HK-2 (cell line): ENCODE data around the gene BCL3.

Experiments used
- DNase-seq: peaks from one replicate; pipeline ENCODE4 v3.0.0-alpha.2; 2018; ENCODE audit not compliant: unreplicated experiment

The BCL3 gene

DNA sequence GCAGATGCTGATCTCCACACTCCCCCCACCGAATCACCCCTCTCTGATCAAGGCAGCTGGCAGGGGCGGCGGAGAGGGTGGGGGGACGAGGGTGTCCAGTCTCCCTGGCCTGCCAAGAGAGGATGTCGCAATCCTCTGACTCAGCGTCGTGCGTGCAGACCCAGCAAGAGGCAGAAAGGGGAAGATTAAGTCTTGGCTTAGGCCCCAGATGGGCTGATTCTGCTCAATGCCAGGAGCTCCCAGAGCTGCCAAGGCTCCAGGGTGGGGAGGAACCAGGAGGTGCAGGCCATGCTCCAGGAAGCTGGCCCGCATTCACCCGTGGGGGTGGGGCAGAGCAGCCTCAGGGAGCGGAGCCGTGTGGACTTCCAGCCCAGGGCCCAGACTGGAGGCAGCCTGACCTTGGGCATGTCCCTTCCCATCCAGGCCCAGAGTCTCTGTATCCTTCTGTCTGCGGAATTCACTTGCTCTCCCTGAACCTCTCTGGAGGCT, 6.6 kb upstream of the BCL3 start:
- DNase-seq, result peak; percentile 96

DNA sequence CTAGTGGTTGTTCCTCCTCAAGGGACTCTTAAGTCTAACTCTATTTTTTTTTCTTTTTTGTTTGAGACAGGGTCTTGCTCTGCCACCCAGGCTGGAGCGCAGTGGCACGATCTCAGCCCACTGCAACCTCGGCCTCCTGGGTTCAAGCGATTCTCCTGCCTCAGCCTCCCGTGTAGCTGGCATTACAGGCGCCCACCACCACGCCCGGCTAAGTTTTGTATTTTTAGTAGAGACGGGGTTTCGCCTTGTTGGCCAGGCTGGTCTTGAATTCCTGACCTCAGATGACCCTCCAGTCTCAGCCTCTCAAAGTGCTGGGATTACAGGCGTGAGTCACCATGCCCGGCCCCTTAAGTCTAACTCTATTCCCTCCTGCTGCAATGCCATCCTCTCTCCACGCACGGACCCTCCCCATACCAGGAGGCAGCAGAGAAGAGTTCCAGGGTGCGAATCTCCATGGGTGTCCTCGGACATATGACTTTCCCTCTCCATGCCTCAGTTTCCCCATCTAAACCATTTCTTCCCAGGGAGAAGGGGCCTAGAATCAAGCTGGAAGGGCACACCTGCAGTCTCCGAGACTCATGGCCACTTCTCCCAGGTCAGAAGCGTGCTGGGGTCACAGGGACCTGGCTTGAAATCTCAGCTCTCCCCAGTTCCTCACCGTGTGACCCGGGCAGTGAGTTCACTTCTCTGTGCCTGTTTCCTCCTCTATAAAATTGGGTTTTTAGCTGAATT, 6.0 kb upstream of the BCL3 start:
- peak; percentile 59 for DNase-seq

DNA sequence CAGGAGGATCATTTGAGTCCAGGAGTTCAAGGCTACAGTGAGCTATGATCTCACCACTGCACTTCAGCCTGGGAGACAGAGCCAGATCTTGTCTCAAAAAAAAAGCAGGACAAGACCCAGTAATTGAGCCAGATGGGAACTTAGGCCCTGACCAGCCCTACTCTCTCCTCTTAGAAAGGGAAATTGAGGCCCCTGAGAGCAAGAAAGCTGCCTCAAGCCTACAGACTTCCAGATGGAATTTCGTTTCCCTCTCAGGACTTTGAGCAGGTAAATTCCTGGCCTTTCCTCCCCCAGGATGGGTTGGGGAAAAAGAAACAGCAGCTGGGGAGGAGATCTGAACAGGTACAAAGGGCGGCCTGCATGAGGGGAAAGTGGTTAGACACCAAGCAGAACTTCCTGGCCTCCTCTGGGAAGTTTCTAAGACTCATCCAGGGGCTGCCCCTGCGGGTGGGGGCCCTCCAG, 3.6 kb upstream of the BCL3 start:
- DNase-seq, result no peak

DNA sequence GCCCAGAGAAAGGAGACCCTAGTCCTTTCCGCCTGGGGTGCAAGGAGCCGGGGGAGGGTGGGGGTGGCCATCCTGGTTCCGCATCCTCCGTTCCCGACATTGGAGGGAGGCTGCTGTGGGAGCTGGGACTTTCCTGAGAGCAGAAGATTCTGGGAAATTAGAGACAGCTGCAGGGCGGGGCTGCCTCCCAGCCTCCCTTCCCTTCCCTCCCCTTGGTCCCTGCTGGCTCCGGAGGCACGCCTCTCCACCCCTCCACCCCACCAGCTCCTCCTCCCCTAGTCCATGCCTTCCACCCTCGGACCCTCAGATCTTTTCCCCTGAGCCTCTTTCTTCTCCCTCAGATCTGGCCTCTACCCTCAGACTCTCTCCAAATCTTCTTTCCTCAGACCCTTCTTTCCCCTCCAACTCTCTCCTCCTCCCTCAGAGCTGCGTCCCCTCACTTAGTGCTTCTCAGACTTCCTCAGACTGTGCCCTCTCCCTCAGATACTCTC, 3.1 kb upstream of the BCL3 start:
- peak; percentile 61 for DNase-seq

DNA sequence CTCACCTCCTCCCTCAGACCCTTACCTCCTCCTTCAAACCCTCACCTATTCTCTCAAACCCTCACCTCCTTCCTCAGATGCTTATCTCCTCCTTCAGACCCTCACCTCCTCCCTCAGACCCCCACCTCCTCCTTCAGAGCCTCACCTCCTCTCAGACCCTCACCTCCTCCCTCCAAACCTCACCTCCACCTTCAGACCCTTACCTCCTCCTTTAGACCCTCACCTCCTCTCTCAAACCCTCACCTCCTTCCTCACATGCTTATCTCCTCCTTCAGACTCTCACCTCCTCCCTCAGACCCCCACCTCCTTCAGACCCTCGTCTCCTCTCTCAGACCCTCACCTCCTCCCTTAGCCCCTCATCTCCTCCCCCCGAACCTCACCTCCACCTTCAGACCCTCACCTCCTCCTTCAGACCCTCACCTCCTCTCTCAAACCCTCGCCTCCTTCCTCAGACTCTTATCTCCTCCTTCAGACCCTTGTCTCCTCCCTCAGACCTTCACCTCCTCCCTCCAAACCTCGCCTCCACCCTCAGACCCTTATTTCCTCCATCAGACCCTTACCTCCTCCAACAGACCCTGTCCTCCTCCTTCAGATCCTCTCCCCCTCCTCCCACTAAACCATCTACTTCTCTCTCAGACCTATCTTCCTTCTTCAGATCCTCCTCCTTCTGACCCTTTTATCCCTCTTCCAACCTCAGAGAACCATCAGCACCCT, 2.5 kb upstream of the BCL3 start:
- no peak for DNase-seq

DNA sequence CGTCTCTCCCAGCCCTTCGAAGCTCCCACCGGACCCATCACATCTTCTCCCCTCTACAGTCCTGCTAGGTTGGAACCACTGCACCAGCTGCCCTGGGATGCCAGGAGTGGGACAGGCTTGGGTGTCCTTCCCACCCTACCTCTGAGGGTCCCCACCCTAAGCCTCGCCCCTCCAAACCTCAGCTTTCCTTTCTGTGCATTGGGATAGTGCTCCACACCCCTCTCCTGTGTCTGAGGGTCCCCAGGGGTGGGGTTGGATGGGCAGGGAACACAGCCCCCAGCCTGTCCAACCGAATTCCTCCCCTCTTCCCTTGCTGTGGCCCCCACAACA, 1.9 kb upstream of the BCL3 start:
- DNase-seq, result no peak

DNA sequence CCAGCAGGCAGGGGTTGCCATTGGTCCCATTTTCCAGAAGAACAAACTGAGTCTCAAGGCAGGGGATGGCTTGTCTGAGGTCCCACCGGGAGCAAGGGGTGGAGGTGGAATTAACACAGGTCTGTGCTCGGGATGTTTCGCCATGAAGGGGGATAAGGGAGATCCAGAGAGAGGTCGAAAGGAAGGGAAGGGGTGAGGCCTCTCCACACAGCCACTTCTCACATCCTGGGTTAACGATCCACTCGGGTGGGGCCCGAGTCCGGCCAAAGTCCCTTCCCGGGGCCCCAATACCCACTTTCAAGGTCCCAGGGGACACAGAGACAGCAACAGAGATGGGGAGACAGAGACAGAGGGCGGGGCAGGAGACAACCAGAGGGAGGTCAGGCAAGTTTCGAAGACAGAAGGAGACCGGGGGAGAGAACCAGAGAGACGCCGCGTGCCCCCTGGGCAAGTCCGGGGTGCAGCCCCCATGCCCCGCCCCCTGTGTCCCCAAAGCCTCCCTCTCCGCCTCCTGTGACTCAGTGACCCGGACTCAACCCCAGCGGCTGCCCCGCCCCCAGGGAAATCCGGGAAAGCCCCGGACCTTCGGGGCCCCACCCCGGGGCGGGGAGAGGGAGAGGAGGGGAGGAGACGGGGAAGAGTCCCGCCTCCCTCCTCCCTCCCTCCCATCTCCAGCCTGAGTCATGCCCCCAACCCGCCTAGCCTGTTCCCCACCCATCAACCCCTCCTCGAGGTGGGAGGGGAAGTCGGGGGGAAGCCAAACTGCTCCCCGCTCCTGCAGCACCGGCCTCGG, 1.4 kb upstream of the BCL3 start:
- peak; percentile 90 for DNase-seq

DNA sequence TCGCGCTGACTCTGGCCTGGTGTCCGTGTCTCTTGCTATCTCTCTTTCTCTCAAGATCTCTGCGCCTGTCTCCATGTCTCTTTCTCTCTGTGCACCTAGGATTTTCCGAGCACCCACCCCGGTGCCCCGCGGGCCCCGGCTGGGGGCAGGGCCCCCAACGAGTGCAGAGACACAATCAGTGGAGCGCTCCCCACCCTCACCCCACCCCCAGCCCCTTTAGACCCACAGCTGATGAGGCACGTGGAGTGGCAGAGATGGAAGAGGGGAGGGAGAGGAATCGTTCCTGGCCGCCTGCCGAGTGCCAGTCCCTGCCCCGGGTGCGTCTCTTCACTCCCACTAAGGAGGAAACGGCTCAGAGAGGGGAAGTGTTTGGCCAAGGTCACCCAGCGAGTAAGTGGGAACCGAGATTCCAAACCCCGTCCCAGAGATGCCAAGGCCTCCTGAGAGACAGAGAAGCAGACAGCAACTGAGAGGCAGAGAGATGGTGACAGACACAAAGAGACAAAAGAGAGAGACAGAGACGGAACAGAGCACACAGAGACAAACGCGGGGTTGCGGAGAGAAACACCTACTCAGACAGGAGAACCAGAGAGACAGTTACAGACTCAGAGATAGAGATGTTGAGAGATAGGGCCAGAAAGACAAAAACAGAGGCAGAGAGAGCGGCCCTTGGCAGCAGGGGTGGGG, 626 bp upstream of the BCL3 start:
- peak; percentile 73 for DNase-seq

DNA sequence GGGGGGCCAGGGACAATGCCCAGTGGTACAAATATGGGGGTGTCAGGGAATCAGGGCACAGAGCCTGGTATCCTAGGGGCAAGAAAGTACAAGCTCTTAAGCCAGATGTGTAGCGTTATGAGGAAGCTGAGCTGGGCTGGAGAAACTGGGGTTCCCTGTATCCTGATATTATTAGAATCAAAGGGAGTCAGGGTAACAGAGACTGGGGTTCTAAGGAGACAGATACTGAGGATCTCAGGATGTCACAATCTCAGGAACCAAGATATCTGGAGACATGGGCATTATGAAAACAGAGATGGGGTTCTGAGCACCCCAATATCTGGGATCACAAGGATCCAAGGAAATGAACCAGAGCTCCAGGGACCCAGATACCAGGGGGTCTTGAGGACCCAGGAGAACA, 784 bp downstream of the BCL3 start:
- DNase-seq, result no peak

DNA sequence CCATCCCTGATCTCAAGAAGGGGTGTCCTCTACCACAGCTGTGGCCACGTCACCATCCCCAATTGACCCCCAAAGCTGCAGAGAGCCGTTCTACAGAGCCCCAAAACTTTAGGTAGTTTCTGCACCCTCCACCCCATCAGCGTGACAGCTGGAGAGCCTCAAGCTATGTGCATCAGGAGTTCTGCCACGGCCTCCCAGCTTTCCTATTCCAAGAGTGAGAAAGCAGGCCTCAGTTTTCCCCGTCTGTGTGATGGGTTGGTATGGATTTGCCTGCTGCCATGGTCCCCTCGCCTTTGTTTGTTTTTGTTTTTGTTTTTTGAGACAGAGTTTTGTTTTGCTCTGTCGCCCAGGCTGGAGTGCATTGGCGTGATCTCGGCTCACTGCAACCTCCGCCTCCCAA, 1.5 kb downstream of the BCL3 start:
- no peak for DNase-seq

DNA sequence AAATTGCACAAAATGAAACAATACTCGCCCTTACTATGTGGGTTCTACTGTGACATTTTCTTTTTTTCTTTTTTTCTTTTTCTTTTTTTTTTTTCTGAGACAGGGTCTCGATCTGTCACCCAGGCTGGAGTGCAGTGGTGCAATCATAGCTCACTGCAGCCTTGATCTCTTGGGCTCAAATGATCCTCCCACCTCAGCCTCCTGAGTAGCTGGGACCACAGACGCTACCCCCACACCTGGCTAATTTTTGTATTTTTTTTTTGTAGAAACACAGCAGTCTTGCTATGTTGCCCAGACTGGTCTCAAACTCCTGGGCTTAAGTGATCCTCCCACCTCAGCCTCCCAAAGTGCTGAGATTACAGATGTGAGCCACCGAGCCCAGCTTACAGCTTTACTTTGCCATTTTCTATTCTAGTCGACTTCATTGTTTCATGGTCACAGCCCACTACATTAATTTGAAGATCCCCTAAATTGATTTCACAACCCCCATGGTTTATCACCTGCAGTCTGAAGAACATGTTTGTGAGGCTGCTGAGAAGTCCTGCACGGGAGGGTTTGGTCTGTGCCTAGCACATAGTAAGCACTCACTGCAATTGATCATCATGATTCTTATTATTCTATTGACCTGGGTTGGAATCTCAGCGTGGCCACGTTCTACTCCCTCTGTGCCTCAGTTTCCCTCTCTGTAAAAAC, 3.8 kb downstream of the BCL3 start:
- no peak for DNase-seq

DNA sequence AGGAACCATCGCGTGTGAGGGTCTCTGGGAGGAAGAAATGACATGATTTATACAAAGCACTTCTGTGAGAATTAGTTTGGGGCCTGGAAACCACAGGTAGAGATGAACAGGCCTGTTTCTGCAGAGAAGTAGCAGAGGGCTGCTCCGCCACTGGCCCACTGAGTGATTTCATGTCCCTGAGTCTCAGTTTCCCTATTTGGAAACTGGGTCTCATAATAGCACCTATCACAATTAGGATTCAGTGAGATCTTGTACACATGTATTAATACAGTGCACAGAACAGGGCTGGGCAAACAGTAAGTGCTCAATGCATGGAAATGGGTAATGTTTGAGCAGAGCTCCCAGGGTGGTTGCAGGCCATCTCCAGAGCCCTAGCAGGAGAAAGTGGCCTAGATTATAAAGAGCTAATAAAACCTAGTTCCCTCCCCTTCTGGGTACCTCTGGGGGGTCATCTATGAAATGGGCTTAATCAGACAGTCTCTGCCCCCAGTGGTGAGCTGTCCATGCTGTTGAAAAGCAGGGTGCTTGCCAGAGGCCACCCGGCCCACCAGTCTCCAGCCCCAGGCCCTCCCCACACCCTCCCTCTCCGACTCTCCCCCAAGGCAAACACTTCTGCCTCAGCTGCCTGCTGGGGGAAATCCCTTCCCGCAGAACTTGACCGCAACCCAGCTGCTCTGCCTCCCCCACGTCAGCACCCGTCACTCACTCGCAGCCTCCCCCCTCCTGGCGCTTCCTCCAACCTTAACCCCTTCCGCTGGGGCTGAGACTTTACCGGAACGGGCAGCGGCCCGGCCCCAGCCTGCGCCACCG, 4.5 kb downstream of the BCL3 start:
- peak; percentile 94 for DNase-seq

DNA sequence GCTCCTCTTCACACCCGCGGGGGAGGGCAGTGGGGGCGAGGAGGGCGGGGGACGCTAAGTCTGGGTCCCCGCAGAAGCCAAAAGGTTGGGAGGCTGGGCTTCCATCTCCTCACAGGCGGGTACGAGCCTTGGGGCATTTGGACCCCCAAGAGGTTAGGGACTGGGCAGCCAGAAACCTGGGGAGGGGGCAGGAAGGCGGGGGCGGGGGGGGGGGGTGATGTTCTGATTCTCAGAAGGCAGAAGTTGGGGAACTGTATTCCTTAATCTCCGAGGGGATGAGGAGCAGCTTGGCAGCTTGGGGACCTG, 5.1 kb downstream of the BCL3 start:
- DNase-seq, result no peak

DNA sequence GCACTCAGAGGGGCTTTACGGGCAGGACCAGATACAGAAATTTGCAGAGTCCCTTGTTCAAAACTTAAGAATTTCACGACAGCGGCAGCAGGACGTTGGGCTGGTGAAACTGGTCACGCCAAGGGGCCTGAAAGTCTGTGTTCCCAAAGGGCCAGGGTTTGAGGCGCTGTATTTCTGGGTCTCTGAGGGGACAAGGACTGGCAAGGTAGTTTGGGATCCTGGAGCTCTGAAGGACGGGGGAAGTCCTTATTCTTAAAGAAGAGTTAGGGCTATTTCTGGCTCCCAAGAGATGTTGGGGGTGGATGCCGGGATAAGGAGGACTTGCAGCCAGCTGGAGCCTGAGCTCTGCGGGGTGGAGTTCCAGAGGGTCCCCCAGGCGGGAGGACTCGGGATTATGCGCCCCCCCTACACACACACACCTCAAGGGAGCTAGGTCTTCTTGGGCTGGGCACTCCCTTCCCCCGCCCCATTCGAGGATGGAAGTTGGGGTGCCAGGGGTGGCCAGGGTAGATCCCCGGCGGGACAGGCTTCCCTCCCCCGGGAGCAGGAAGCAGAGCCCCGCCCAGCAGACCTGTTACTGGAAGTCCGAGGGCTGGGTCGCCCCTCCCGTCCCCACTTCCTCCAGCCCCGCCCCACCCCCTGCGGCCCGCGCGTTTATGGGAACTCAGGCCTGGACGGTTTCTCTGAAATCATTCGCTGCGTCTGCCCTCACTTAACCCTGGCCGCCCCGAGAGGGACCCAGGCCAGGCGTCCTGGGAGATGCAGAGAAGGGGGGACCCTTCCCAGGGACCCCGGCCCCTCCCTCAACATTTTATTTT, 5.6 kb downstream of the BCL3 start:
- DNase-seq, result peak; percentile 86

DNA sequence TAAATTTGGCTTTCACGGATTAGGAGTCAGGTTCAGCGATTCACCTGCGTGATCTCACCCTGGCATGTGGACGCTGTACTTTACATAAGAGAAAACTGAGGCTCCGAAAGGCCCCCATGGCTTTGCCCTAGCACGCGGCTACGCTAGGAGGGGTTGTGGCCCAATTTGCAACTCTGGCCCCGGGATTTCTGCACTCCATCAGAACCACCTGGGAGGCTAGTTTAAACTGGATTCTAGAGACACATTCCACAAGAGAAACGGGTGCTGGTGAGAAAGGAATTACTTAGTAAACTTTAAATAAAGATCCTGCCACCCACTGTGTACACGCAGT, 6.2 kb downstream of the BCL3 start:
- no peak for DNase-seq

DNA sequence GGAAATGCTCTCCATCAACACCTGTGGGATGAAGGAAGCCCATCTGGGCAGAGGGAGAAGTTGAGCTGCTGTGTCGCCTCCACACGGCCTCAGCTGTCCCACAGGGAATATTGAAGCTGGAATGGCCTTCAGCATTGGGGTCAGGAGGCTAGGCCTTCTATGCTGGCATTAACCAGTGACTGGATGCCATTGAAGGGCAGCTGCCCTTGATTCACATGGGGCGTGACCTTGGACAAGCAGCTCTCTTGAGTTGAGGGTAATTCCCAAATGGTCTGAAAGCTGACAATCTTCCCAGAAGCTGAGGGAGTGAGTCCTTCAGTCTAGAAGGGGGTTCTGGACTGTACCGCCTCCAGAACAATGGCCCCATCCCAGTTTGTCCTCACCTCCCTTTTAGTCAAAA, 6.7 kb downstream of the BCL3 start:
- no peak for DNase-seq

DNA sequence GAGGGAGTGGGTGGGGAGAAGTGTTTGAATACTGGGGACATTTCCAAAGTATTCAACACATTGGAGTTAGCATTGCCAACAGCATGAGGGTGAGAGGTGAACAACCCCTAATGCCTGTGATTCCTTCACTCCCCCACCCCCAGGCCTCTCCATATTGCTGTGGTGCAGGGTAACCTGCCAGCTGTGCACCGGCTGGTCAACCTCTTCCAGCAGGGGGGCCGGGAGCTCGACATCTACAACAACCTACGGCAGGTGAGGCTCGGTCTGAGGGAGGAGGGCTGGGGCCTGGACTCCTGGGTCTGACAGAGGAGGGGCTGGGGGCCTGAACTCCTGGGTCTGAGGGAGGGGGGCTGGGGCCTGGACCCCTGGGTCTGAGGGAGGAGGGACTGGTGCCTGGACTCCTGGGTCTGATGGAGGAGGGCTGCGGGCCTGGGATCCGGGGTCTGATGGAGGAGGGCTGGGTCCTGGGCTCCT, 7.6 kb downstream of the BCL3 start:
- no peak for DNase-seq

DNA sequence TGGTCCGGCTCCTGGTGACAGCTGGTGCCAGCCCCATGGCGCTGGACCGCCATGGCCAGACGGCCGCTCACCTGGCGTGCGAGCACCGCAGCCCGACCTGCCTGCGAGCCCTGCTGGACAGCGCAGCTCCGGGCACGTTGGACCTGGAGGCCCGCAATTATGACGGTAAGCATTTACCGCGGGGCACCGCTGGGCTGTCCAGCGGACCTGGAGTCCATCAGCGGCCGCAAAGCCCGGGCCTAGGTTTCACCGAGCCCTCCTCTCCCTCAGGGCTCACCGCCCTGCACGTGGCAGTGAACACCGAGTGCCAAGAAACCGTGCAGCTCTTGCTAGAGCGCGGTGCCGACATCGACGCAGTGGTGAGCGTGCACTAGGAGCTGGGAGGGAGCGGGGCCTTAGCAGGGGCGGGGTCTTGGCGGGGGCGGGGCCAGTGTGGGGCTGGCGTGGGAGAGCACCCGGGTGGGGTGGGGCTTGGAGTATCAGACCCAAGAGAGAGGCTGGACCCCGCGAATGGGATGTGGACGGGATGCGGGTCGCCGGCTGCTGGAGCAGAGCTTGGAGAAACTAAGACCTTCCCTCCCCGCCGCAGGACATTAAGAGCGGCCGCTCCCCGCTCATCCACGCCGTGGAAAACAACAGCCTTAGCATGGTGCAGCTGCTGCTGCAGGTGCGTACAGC, 8.7 kb downstream of the BCL3 start:
- no peak for DNase-seq
